GM19438 (cell line): ENCODE measurements around the gene LENEP.

Source experiments
- ATAC-seq: cut with Tn5 transposase; IDR thresholded peaks from one replicate; pipeline ENCODE4 v1.9.1; 2021; ENCODE audit warnings: low read depth; ENCODE audit not compliant: unreplicated experiment

The LENEP gene

GRCh38 chr1:154996966-154997701 is 3.7 kb downstream of the LENEP start:
- no peak for ATAC-seq

GRCh38 chr1:154998201-154998780 is 4.9 kb downstream of the LENEP start:
- ATAC-seq = no peak

GRCh38 chr1:154998818-154999570 is 5.6 kb downstream of the LENEP start:
- ATAC-seq = no peak

GRCh38 chr1:154999571-155000410 is 6.4 kb downstream of the LENEP start:
- no peak for ATAC-seq

GRCh38 chr1:155000411-155000725 is 7.0 kb downstream of the LENEP start:
- ATAC-seq = no peak

- ATAC-seq = no peak
These were observed 7.5 kb downstream of the LENEP start for GRCh38 chr1:155000726-155001424.

- no peak for ATAC-seq
These were observed 8.0 kb downstream of the LENEP start for GRCh38 chr1:155001425-155001674.

- peak; percentile 31 for ATAC-seq
These were observed 8.5 kb downstream of the LENEP start for GRCh38 chr1:155001675-155002463.

- no peak for ATAC-seq
These were observed 9.3 kb downstream of the LENEP start, which contains the start of gene ZBTB7B for GRCh38 chr1:155002464-155003226. Gene ZBTB7B (plus strand): TSS chr1:155002802. CDS start chr1:155014661, 11,859 bp downstream.

GRCh38 chr1:155003227-155003765 is 9.9 kb downstream of the LENEP start:
- ATAC-seq = no peak

GRCh38 chr1:155003766-155004351 is 10.5 kb downstream of the LENEP start:
- ATAC-seq = no peak

GRCh38 chr1:155004352-155005075 is 11.1 kb downstream of the LENEP start:
- ATAC-seq = no peak

GRCh38 chr1:155005076-155006011 is 12.0 kb downstream of the LENEP start:
- ATAC-seq = no peak

- ATAC-seq = no peak
These were observed 13.3 kb downstream of the LENEP start for GRCh38 chr1:155006601-155007101.

GRCh38 chr1:155007251-155007828 is 14.0 kb downstream of the LENEP start:
- ATAC-seq = no peak
